Neural cell (in vitro differentiated cells): ENCODE measurements around the gene DENND2A. TPM values are rescaled to one million over a fixed set of nuclear protein-coding genes. Genes with fewer than 3 reads are reported as not detected.

ENCODE experiments used
- H2AFZ ChIP-seq: fragments of 200-600, 300-800 bp; sonication (generic), shearing (Covaris generic); 2 replicates; pipeline ENCODE4 v1.6.0; 2014; ENCODE audit warnings: low read depth, mild to moderate bottlenecking, antibody characterized with exemption, low read length, moderate library complexity
- H3F3A ChIP-seq: fragments of 200-600 bp; shearing (Covaris generic); 2 replicates; pipeline ENCODE4 v1.6.1; 2016; ENCODE audit warnings: mild to moderate bottlenecking, moderate library complexity, mixed read lengths, antibody characterized with exemption, low read length; ENCODE audit not compliant: insufficient read depth, poor library complexity, severe bottlenecking
- H3K27ac ChIP-seq: fragments of 200-600, 300-800 bp; sonication (generic), shearing (Covaris generic); 2 replicates; pipeline ENCODE4 v1.5.1; 2014; ENCODE audit warnings: mild to moderate bottlenecking, low read length, moderate library complexity
- H3K27me3 ChIP-seq: fragments of 300-800, 200-600 bp; sonication (generic), shearing (Covaris generic); 2 replicates; pipeline ENCODE4 v1.6.0; 2014; ENCODE audit warnings: mild to moderate bottlenecking, low read depth, low read length, moderate library complexity; ENCODE audit not compliant: insufficient read depth
- H3K36me3 ChIP-seq: fragments of 300-800, 200-600 bp; sonication (generic), shearing (Covaris generic); 2 replicates; pipeline ENCODE4 v1.5.1; 2014; ENCODE audit warnings: mild to moderate bottlenecking, antibody characterized with exemption, low read length, moderate library complexity; ENCODE audit not compliant: insufficient read depth
- H3K4me2 ChIP-seq: fragments of 300-800, 200-600 bp; sonication (generic), shearing (Covaris generic); 2 replicates; pipeline ENCODE4 v1.6.0; 2014; ENCODE audit warnings: mild to moderate bottlenecking, low read length
- H3K4me3 ChIP-seq: fragments of 300-800, 200-600 bp; sonication (generic), shearing (Covaris generic); 2 replicates; pipeline ENCODE4 v1.5.1; 2014; ENCODE audit warnings: mild to moderate bottlenecking, low read length, moderate library complexity
- H3K79me2 ChIP-seq: fragments of 200-600 bp; shearing (Covaris generic); replicated peaks from 2 replicates; pipeline ENCODE4 v1.6.0; 2014; ENCODE audit warnings: mild to moderate bottlenecking, low read length, moderate library complexity; ENCODE audit not compliant: insufficient read depth
- H3K9ac ChIP-seq: fragments of 300-800, 200-600 bp; sonication (generic), shearing (Covaris generic); 2 replicates; pipeline ENCODE4 v1.6.1; 2016; ENCODE audit warnings: mild to moderate bottlenecking, low read length, mixed read lengths
- H3K9me2 ChIP-seq: fragments of 200-600 bp; shearing (Covaris generic); 2 replicates; pipeline ENCODE4 v1.6.1; 2016; ENCODE audit warnings: mild to moderate bottlenecking, low read length, mixed read lengths; ENCODE audit not compliant: insufficient read depth
- H3K9me3 ChIP-seq: fragments of 200-600, 300-800 bp; sonication (generic), shearing (Covaris generic); 2 replicates; pipeline ENCODE4 v1.6.1; 2016; ENCODE audit warnings: mild to moderate bottlenecking, mixed run types, low read length, moderate library complexity, mixed read lengths
- H4K20me1 ChIP-seq: fragments of 200-600 bp; shearing (Covaris generic); 2 replicates; pipeline ENCODE4 v1.6.1; 2016; ENCODE audit warnings: mild to moderate bottlenecking, mixed run types; ENCODE audit not compliant: insufficient read depth
- EP300 ChIP-seq: fragments of 450-650 bp; conservative IDR thresholded peaks from 2 replicates; pipeline ENCODE4 v1.6.1; 2014; ENCODE audit warnings: antibody characterized with exemption, mild to moderate bottlenecking, moderate library complexity; ENCODE audit not compliant: poor library complexity, severe bottlenecking
- EZH2 ChIP-seq: fragments of 200-600, 300-800 bp; shearing (Covaris generic), sonication (generic); IDR thresholded peaks from 2 replicates; pipeline ENCODE4 v1.6.1; 2014; ENCODE audit warnings: antibody characterized with exemption, low read length, borderline replicate concordance, mild to moderate bottlenecking; ENCODE audit not compliant: insufficient read depth, poor library complexity, severe bottlenecking
- MXI1 ChIP-seq: fragments of 450-650 bp; conservative IDR thresholded peaks from 2 replicates; pipeline ENCODE4 v1.6.1; 2014; ENCODE audit warnings: antibody characterized with exemption, mild to moderate bottlenecking; ENCODE audit not compliant: poor library complexity, severe bottlenecking
- POLR2AphosphoS5 ChIP-seq: IDR thresholded peaks from 2 replicates; pipeline ENCODE4 v1.6.1; 2012
- RAD21 ChIP-seq: fragments of 450-650 bp; conservative IDR thresholded peaks from 2 replicates; pipeline ENCODE4 v1.6.1; 2014; ENCODE audit warnings: antibody characterized with exemption, mild to moderate bottlenecking, moderate library complexity
- SMC3 ChIP-seq: fragments of 450-650 bp; conservative IDR thresholded peaks from 2 replicates; pipeline ENCODE4 v1.6.1; 2014; ENCODE audit warnings: antibody characterized with exemption, mild to moderate bottlenecking, moderate library complexity; ENCODE audit not compliant: poor library complexity
- TAF1 ChIP-seq: IDR thresholded peaks from 2 replicates; pipeline ENCODE4 v1.6.1; 2012; ENCODE audit warnings: low read depth
- polyA plus RNA-seq: library from polyadenylated mRNA; depleted of rRNA; stranded (reverse); fragments of >200 nt; gene quantifications from 2 replicates; pipeline ENCODE4 v1.2.3, GENCODE V29; 2014
- TF ChIP-seq, protein P1 (sequence below): fragments of 450-650 bp; IDR thresholded peaks from 2 replicates; pipeline ENCODE4 v1.5.1; 2014; ENCODE audit warnings: antibody characterized with exemption, mild to moderate bottlenecking, moderate library complexity; ENCODE audit not compliant: poor library complexity, severe bottlenecking
- TF ChIP-seq, protein P2 (sequence below): IDR thresholded peaks from 2 replicates; pipeline ENCODE4 v1.6.1; 2012; ENCODE audit warnings: borderline replicate concordance

The DENND2A gene
- polyA plus RNA-seq, 1 donor from 2014 or later, result 21.7 TPM

DNA sequence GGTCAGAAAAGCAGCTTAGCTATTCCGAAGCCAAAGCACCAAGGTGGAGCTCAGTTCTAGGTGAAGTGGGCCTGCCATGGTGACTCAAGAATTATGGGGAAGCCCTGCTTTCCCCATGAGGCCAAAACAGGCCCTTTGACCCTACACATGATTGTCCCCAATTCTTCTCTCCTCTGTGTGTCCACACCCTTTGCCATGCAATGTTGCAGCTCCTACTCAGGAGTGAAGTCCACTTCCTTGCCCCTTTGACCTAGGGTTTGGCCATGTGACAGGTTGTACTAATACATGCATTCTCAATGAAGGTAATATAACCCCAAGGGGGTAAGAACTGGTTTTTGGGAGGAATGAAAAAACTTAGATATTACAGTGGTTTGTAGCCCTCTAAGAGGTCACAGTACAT, 93.7 kb downstream of the DENND2A start:
- H3K4me3 ChIP-seq, result no peak overlapping the region
- H3K36me3 ChIP-seq, result peaks cover 4% of the 10 kb centered on the region
- H3K4me2 ChIP-seq, result no peak overlapping the region

DNA sequence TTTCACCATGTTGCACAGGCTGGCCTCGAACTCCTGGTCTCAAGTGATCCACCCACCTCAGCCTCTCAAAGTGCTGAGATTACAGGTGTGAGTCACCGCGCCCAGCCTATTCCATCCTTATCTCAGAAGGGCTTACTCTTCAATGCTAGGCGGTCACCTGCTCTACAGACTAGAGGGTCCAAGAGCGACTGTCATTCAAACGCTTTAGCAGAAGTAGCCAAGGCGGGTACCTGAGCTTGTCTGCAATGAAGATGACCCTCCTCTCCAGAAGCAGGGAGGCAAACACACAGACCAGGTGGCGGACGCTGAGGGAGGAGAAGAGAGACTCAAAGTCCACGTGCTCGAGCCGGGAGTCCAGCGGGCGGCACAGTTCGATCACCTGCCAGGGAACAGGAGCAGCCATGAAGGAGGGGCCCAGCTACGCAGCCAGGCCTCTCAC, 96.2 kb downstream of the DENND2A start:
- no peaks in the 10 kb centered on the region for H3K79me2 ChIP-seq
- no peak overlapping the region for H2AFZ ChIP-seq
- no peaks in the 10 kb centered on the region for H3F3A ChIP-seq
- no peaks in the 10 kb centered on the region for H3K27me3 ChIP-seq
- H3K9ac ChIP-seq, result no peak overlapping the region
- no peak overlapping the region for H3K27ac ChIP-seq
- H3K36me3 ChIP-seq, result peaks cover 4% of the 10 kb centered on the region
- H4K20me1 ChIP-seq, result no peaks in the 10 kb centered on the region
- H3K4me2 ChIP-seq, result no peak overlapping the region
- no peaks in the 10 kb centered on the region for H3K9me2 ChIP-seq
- no peaks in the 10 kb centered on the region for H3K9me3 ChIP-seq
- H3K4me3 ChIP-seq, result no peak overlapping the region
- TF ChIP-seq, protein P1, sequence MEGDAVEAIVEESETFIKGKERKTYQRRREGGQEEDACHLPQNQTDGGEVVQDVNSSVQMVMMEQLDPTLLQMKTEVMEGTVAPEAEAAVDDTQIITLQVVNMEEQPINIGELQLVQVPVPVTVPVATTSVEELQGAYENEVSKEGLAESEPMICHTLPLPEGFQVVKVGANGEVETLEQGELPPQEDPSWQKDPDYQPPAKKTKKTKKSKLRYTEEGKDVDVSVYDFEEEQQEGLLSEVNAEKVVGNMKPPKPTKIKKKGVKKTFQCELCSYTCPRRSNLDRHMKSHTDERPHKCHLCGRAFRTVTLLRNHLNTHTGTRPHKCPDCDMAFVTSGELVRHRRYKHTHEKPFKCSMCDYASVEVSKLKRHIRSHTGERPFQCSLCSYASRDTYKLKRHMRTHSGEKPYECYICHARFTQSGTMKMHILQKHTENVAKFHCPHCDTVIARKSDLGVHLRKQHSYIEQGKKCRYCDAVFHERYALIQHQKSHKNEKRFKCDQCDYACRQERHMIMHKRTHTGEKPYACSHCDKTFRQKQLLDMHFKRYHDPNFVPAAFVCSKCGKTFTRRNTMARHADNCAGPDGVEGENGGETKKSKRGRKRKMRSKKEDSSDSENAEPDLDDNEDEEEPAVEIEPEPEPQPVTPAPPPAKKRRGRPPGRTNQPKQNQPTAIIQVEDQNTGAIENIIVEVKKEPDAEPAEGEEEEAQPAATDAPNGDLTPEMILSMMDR, result no peak
- TF ChIP-seq MXI1 (no peak), RAD21 (no peak), EZH2 (no peak), EP300 (no peak), POLR2AphosphoS5 (no peak), TAF1 (no peak), SMC3 (no peak)
- TF ChIP-seq, protein P2, sequence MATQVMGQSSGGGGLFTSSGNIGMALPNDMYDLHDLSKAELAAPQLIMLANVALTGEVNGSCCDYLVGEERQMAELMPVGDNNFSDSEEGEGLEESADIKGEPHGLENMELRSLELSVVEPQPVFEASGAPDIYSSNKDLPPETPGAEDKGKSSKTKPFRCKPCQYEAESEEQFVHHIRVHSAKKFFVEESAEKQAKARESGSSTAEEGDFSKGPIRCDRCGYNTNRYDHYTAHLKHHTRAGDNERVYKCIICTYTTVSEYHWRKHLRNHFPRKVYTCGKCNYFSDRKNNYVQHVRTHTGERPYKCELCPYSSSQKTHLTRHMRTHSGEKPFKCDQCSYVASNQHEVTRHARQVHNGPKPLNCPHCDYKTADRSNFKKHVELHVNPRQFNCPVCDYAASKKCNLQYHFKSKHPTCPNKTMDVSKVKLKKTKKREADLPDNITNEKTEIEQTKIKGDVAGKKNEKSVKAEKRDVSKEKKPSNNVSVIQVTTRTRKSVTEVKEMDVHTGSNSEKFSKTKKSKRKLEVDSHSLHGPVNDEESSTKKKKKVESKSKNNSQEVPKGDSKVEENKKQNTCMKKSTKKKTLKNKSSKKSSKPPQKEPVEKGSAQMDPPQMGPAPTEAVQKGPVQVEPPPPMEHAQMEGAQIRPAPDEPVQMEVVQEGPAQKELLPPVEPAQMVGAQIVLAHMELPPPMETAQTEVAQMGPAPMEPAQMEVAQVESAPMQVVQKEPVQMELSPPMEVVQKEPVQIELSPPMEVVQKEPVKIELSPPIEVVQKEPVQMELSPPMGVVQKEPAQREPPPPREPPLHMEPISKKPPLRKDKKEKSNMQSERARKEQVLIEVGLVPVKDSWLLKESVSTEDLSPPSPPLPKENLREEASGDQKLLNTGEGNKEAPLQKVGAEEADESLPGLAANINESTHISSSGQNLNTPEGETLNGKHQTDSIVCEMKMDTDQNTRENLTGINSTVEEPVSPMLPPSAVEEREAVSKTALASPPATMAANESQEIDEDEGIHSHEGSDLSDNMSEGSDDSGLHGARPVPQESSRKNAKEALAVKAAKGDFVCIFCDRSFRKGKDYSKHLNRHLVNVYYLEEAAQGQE, result no peak

More for the DNA sequence above, 93.7 kb downstream of the DENND2A start:
- no peaks in the 10 kb centered on the region for H3K79me2 ChIP-seq
- no peaks in the 10 kb centered on the region for H3K9me3 ChIP-seq
- no peak overlapping the region for H3K9ac ChIP-seq
- TF ChIP-seq MXI1 (no peak), EP300 (no peak), EZH2 (no peak), SMC3 (no peak), POLR2AphosphoS5 (no peak)
- TF ChIP-seq, protein P2, result no peak
- TF ChIP-seq, protein P1, result no peak
- no peak overlapping the region for H2AFZ ChIP-seq
- H3F3A ChIP-seq, result no peaks in the 10 kb centered on the region
- H3K9me2 ChIP-seq, result no peaks in the 10 kb centered on the region
- H3K27ac ChIP-seq, result no peak overlapping the region
- no peaks in the 10 kb centered on the region for H4K20me1 ChIP-seq
- no peaks in the 10 kb centered on the region for H3K27me3 ChIP-seq
